Stimulated activated CD4-positive, alpha-beta T cell treated with anti-CD3 and anti-CD28 coated beads, Interleukin-15, amount 100 ng/mL, for 48 hours (primary cell): ENCODE results near the gene CLTRN.
"Not testable (repeated sequence)": the region's sequence is repeated elsewhere in the genome, so short reads cannot be mapped to it uniquely, and the experiment has no call there.

Experiments
- DNase-seq, 2 donors: peaks; one replicate each; pipeline ENCODE4 v3.0.0-alpha.2; 2020; ENCODE audit warnings: low read depth in 2 of 2

The CLTRN gene

DNA sequence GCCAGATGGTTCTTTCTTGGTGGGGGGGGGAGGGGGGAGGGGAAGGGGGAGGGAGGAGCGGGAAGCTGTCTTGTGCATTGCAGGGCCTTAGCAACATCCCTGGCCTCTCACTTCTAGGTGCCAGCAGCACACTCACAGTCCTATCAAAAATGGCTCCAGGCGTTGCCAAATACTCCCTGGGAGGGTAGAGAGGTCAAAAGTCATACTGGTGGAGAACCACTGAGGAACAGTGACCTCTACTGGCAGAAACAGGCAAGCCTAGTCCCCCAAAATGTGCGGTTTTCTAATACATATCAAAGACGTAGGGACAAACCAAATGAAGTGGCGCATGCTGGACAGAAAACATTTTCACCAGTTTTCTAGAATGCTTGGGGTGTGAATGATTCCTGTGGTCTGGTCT lies 17.1 kb downstream of the CLTRN start:
- DNase-seq = not testable (repeated sequence)

DNA sequence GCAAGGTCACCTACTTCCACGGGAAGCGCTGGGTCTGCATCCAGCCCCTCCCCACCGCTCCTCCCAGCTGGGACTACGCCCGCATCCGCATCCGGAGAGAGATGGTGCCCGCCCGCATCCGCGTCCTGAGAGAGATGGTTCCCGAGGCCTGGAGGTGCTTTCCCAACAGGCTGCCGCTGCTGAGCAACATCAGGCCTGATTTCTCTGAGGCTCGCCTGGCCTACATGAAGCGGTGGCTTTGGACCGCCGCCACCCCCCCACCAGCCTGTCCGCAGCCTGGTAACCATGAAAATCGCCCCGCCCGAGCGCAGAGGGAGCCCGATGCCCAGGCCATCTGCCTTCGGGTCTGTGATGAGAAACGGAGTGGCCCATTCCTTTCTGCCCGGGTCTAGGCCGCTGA lies 18.1 kb downstream of the CLTRN start:
- DNase-seq = no peak

DNA sequence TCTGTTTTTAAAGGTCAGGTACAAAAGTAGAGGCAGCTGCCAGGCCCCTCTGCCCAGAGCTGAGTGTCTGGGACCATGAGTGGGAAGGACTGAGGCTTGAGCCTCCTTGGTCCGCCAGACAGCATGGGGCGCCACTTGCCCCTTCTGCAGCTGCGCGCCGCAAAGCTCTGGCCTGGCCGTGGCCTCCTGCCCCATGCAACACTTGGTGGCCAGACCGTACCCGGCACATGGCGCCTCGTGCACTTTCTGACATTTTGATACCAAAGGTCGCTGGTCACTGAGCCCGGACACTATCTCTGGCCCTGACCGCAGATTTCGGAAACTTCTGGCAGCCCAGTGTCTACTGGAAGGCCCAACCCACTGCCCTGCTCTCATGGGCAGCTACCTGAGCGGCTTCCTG lies 18.6 kb downstream of the CLTRN start:
- DNase-seq = no peak

DNA sequence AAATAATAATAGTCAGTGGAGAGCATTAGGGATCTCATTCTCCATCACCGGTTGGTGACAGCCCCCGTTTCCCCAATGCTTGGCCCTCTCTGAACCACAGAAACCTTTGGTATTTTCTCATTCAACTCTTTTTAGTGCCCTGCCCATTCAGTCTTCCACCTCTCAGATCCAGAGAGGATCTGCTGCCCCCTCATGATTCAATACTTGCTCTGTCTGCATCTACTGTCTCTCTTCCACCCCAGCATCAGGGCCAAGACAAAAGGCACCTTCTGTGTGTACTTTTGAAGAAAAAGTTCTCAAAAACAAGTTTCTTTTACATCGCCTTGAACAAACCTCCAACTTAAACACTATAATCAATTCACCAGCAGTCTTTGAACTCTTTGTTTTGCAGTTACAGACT lies 19.3 kb downstream of the CLTRN start:
- DNase-seq = no peak

DNA sequence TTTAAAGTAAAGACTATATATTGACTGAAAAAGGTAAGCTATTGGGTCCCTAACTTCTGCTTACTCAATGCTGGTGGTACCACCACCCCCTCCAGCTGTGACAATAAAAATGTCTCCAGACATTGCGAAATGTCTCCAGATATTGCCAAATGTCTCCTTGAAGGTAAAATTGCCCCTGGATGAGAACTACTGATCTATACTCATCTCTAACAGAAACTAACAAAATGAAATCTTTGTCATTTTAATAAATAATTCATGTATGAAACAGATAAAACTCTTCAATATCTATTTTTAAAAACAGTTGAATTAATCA lies 20.1 kb downstream of the CLTRN start:
- no peak for DNase-seq

DNA sequence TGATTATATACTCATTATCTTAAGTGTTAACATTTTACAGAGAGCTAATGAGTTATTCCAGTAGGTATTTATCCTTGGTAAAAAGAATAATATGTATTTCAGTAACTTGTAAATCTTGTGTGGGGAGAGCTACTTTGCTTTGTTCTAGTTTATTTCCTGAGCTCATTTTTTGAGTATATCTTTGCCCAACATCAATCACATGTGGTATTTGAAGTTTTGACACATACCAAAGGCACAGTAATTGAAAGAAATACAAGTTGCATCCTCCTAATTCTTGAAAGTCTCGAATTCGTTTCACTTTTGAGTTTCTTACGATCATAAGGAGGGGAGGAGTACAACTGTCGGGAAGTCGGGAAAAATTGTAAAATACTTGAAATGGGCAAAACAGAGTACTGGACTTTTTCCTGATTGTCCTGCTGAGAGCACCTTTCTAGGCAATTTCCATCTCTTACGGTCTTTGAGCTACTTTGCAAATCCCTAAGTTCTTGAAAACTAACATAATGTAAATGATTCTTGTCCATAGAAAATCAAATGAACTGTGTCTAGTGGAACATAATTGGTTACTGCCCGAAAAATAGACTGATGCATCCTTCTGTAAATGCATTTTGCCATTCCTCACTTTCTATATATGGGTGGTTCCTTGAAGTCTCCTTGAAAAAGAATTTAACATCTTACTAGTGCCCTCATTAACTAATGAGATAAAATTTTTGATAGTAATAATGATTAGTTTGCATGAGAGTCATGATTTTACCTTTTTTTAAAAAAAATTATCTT lies 20.6 kb downstream of the CLTRN start:
- DNase-seq = no peak

DNA sequence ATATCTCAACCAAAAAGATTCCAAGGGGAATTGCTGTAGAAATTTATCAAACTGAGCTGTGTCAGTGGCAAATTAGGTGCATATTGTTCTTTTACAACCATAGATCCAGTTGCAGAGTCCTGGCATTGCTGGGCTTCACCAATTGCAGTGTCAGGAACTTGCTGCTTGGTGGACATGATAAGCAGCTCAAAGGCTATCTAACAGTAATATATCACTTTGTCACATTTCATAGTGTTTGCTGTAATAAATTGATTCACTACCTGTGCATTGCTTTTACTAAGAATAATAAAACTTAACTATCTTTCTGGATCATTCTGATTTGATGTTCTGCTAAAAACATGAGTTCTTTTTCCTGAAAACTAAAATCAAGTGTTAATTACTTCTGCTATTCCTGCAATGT lies 33.0 kb downstream of the CLTRN start:
- DNase-seq = no peak

DNA sequence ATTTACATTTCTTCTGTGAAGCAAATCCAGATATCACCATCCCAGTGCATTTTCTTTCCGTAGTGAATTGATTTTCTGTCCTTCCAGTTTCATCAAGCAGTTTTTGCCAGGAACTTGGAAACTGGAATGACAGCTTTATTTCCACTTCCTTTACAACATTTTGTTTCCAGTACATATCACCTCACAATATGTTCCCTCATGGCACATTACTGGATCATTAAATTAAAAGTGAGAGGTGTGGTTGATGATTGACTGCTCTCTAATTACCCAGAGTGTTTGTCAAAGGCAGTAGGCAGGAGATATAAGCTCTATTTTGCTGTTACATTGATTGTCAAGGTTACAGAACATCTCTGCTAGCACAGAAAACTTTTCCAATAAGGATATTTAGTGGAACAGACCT lies 41.6 kb downstream of the CLTRN start:
- DNase-seq = no peak

DNA sequence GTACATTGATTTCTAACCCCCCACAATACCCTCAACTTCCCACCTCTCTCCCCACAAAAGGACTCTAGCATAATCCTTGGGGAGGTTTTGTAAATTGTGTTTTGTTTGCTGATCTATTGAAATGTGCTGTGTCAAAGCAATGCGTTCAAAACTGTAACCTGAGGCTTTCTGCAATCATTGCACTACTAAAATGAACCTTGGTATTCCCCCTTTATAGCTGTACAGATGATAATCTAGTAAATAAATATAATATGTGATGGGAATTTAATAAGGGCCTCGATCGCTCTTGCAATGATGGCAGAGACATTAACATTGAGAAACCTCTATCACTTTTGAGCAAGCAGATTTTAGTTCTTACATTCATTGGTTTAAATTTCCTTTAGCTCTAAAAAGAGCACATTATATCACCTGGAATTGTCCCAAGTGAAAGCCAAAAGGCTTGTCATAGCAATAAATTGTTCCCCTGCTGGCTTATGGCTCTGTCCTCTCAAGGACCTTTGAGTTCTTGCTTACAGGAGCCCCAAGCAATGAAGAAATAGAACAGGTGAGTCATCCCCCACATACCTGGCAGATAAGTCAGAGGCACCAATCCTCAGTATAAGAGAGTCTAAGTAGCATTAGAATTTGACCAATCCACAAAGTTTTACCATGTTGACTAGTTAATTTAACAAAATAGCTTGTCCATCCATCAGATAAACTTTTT lies 45.4 kb downstream of the CLTRN start:
- no peak for DNase-seq

DNA sequence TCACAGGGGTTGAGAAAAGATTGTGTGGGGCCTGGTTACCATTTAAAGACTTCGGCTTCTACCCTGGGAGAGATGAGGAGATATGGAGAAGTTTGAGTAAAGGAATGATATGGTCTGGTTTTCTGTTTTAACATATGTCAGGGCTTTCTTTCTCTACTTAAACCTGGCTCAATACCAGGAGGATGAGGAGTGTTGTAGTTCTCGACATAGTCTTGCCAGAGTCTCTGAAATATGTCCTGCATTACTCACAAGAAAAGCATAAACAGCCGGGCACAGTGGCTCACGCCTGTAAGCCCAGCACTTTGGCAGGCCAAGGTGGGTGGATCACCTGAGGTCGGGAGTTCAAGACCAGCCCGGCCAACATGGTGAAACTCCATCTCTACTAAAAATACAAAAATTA lies 47.5 kb downstream of the CLTRN start:
- no peak for DNase-seq

DNA sequence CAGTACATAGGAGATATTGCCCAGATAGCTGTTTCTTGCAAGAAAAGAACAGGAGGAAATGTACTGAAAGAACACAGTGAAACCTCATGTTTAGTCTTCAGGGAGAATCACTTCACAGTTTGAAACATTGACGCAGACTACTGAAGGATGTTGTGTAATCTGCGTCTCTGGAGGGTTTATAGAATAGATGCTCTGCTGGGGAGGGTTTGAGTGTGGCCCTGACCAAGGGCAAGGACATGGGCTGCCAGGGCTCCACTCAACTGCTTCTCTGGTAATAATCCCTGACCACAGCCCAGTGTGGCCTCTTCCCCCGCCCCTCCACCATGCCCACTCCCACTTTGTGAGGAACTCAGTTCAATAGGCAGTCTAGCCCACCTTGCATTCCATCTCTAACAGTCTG lies 48.1 kb downstream of the CLTRN start:
- no peak for DNase-seq

DNA sequence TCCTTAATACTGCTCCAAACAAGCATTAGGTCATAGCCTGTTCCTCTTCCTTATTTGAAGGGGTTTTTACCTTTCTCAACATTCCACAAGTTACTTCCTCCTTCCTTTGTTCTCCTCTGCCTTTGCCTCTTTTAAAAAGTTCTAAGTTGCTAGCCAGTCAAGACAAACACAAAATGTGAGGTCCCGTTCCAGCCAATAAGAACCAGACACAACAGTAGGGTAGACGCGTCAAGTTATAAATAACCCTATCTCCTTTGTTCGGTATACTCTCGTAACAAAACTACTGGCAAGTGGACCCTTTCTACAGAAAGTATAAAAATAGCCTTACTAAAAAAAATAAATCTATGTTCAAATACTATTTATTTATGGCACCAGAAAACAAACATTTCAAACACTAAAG lies 57.5 kb downstream of the CLTRN start:
- DNase-seq = no peak

DNA sequence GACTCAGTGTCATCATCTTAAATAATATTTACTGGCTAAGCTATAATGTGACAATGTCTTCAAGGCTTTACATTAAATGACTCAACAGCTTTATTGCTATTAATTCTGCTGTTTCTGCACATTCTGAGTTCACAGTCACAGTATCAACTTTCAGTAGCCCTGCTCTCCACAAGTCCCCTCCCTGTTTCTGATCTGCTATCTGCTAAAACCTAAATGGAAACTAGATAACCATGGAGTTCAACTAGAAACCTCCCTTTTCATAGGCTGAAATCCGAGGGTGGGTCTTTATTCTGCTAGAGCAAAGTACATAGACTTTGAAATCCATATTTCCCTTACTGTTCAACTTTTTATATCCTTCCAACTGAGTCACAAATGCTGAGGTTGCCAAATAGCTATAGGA lies 58.5 kb downstream of the CLTRN start:
- DNase-seq = no peak

DNA sequence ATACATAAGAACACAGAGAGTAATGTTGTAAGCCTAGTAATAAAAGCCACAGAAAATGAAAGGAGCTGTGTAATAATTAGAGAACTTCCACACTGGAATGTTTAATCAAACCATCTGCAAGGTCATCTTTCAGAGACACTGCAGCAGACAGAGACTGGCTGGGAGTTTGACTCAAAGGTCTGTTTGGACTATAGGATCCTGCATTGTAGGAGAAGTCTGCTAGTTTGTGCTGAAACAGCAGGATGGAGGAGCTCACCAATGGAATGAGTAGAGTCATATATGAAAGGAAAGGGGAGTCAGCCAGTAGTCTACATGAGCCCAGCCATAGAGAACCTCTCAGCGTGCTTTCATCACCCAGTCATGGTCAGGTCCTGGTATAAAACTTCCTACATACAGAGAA lies 59.4 kb downstream of the CLTRN start:
- no peak for DNase-seq

DNA sequence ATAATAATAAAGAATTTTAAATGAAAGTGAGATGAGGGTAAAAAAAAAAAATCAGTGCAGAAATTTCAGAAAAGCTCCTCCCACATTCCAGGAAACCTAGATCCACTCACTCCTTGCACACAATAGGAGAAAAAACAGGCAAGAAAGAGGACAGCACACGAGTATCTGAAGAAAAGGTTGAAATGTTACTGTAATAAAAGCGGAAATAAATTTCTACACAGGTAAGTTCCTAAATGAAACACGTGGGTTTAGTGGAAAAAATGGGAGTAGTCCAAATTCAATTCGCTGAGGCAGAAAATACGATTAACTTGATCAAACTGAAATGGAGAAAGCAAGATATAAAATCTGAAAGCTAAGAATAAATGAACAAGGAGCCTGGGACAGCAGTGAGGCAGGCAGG lies 61.8 kb downstream of the CLTRN start:
- no peak for DNase-seq

DNA sequence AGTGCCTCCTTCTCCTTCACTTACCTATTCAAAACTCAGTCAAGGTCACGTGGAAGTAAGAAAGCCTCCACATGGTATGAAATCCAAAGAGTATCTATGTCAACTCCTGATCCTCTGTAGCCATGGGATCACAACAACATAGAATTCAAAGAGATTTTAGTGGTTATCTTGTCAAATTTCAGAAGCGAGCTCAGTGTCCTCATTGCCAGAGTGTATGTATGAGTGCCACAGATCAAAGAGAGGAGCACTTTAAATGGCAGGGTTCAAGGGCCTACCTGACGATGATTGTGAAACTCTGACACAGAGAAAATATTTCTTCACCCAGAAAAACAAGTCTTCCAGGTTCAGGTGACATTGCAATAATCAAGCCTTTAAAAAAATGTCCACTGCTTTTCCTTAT lies 62.7 kb downstream of the CLTRN start:
- no peak for DNase-seq

DNA sequence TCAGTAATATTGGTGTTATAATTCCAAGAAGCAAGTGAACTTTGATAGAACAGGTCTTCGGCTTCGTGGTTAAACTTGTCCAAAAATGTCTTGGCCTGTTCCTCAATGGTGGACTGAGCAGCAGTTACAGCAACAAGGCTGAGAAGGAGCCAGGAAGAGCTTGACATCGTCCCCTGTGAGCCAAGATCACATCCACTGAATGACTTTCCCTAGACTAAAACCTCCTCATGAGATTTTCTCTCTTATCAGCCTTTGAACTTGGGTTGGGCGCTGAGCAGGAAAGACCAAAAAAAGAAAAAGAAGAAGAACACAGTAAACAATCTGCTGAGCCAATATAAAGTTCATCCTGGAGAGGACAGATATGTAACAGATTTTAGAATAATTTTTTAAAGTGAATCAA lies 63.9 kb downstream of the CLTRN start, which contains the start of gene ACE2:
Gene ACE2 (minus strand): TSS at position 216 of the 400 bp plus-strand sequence. CDS start 49 bp downstream, at position 167.
- DNase-seq = no peak

DNA sequence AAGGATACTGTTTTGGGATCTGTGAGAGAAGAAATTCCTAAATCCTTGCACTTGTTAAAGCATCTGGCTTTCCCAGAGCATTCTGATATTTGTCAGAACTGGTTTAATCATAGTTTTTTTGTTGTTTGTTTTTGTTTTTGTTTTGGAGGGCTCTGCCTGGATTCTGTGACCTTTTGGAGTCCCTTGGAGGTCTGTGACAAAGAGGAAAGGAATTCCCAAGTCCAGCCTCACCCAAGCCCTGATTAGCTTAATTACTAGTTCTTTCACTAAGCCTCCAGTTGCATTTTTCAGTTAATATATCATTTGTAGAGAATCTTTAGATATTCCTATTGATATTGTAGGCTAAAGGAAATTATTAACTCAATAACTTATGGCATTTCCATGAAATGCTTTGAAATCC lies 64.6 kb downstream of the CLTRN start:
- no peak for DNase-seq

DNA sequence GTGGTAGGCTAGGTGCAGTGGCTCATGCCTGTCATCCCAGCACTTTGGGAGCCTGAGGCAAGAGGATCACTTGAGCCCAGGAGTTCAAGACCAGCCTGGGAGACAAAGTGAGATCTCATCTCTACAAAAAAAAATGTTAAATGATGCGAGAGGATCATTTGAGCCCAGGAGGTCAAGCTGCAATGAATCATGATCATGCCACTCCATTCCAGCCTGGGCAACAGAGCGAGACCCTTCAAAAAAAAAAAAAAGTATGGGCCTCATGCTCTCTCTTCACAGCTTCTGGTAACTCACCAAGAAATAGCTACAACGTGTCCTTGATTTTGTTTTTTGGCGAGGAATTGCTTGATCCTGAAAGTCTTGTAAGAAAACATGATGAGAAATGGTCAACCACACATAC lies 65.1 kb downstream of the CLTRN start:
- no peak for DNase-seq

DNA sequence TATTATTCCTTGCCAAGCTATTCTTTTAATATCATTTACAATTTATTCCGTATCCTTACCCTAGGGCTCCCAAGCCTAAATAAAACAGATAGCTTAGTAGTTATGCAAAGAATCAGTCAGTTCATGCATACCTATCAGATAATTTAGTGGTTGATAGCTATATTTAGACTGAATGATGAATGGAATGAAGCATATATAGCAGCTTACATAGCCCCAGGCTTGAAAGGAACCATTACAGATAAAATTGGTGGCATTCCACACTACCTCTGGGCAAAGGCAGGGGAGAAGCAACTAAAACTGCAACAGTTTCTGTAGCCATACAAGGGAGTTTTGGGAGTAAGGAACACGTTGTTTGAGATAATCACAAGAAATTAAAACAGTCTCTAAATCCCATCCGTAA lies 66.6 kb downstream of the CLTRN start:
- DNase-seq = no peak

DNA sequence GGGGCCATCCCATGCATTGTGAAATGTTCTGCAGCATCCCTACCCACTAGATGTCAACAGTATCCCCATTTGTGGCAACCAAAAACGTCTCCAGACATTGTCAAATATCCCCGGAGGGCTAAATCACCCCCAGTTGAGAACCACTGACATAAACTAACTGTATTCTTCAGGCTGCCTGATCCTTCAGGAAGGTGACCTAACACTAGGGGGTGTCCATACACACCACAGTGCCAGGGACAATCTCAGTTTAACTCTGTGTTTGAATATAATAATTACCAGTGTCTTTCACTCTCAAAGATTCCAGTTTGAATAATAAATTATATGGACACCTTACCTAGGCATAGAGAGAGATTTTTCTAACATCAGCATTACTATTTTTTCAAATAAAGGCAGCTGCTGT lies 70.2 kb downstream of the CLTRN start:
- DNase-seq = no peak

DNA sequence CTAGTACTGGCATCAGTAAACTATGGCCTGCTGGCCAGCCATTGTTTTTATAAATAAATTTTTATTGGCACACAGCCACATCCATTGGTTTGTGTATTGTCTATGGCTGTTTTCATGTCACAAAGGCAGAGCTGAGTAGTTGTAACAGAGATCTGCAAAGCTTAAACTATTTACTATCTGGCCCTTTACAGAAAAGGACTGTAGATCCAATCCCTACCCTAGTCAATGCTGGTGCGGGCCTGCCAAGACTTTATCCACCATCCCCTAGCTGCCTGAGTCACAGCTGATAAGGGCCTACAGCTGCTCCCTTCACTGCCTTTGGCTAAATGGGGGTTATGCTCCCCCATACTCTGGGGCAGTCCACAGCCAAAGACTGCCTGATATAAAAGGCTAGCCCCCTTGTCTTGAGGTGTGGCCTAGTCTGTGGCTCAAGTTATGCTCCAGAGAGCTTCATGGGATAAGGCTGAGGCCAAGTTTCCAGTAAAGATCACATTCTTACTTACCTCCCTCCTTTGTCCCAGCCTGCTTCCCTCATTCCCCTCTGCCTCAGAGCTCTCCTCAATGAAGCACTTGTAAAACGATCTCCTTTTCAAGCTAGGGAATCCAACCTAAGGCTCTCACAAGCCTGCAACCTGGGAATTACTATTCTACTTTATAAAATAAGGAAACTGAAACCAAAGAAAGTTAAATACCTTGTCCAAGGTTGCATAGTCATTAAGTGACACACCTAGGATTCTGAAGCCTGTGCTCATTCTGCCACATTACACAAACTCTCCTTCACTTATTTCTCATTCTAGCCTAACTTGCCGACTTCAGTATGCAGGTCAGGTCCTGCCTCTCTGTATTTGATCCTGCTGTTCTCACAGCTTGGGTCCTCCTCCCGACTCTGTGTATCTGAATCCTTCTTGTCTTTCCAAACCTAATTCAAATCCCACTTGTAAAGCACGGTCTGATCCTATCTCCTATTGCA lies 84.5 kb downstream of the CLTRN start:
- no peak for DNase-seq
